Psoas muscle (tissue), 8 donors: ENCODE results near the gene PASK. TPM values are rescaled to one million over a fixed set of nuclear protein-coding genes. Genes with fewer than 3 reads are reported as not detected.

Experiments used
- ATAC-seq, 4 donors: fragments of 200-7000 bp; cut with Tn5 transposase; one replicate each; pipeline ENCODE4 v1.9.1; 2020; ENCODE audit warnings: moderate library complexity in 3 of 4, mild to moderate bottlenecking in 2 of 4
- DNase-seq, 2 donors: peaks; one replicate each; pipeline ENCODE4 v3.0.0-alpha.2; 2020
- H3K27ac ChIP-seq: fragments of 200-600 bp; one replicate; pipeline ENCODE4 v1.8.0; 2022
- H3K27me3 ChIP-seq, 3 donors: fragments of 200-600 bp in 1 of 3; one replicate each; pipeline versions ENCODE4 v1.6.1 to v1.8.0; 2013 to 2022; ENCODE audit warnings: low read length in 2 of 3, mild to moderate bottlenecking in 2 of 3, moderate library complexity in 1 of 3; ENCODE audit not compliant: insufficient read depth in 3 of 3
- H3K36me3 ChIP-seq, 2 donors: fragments of 200-600 bp in 1 of 2; one replicate each; pipeline versions ENCODE4 v1.6.1 to v1.8.0; 2013 to 2022; ENCODE audit warnings: low read depth in 1 of 2, mild to moderate bottlenecking in 1 of 2, moderate library complexity in 1 of 2; ENCODE audit not compliant: insufficient read depth in 1 of 2
- H3K4me1 ChIP-seq: fragments of 200-600 bp; one replicate; pipeline ENCODE4 v1.8.0; 2022
- H3K4me3 ChIP-seq: fragments of 200-600 bp; one replicate; pipeline ENCODE4 v1.8.0; 2022; ENCODE audit warnings: mild to moderate bottlenecking
- H3K9me3 ChIP-seq: fragments of 200-600 bp; one replicate; pipeline ENCODE4 v1.8.0; 2022
- CTCF ChIP-seq: fragments of 200-600 bp; IDR thresholded peaks from one replicate; pipeline ENCODE4 v1.8.0; 2022; ENCODE audit warnings: antibody characterized with exemption
- WGBS, 3 donors: extraction: QIAGEN DNeasy Blood & Tissue Kit; methylation state at CpG; one replicate each; pipeline versions ENCODE4 v1.1.6 to v1.1.7; 2013; 5-methylcytosine and 5-hydroxymethylcytosine counted together
- intact Hi-C, 2 donors: fragments of 100-400 bp; cut with DNase I; formaldehyde crosslinking; loops; one replicate each; pipeline versions ENCODE4 v1.11.0 to v1.14.2; 2022
- polyA plus RNA-seq, 3 donors: library from polyadenylated mRNA; stranded (reverse); fragments of 200-250 nt; gene quantifications; one replicate each; pipeline ENCODE4 v1.2.3, GENCODE V29; 2013
- total RNA-seq, 4 donors: library from RNA; stranded (reverse); fragmentation: NEBNext Ultra II Directional in 2 of 4; extraction: Animal tissue kit (Norgen Biotek cat#: 25700) in 2 of 4; gene quantifications; one replicate each; pipeline versions ENCODE4 v1.2.1 to v1.2.4, GENCODE V29; 2021 to 2023
- donor health status: healthy with polysubstance abuse.
- donor health status: DM: no; HTN: no; CAD: no; lungs with moderate emphysema.
- donor health status: Bipolar disorder and iron deficiency.
- donor health status: healthy.
- donor health status: DM: yes; HTN: yes; CAD: no.
- donor health status: DM: no; HTN: no; CAD: no.
- donor health status: DM: no; HTN: no; CAD: no.
- donor health status: DM: yes; HTN: yes; CAD: no.

Gene PASK
- total and polyA plus RNA-seq, 7 donors: 0.41 to 1.9 (median 0.95) TPM

GRCh38 chr2:241187918-241188234 is 38.6 kb upstream of the PASK start:
- peaks cover 0 to 11% of the 10 kb centered on the region in 2 donors for H3K36me3 ChIP-seq
- no peak overlapping the region for H3K4me3 ChIP-seq
- no peaks in the 10 kb centered on the region for H3K27me3 ChIP-seq
- no peak overlapping the region for H3K27ac ChIP-seq
- H3K9me3 ChIP-seq: no peaks in the 10 kb centered on the region
- no peak for TF ChIP-seq CTCF
- no peak for DNase-seq
- no peaks in the 10 kb centered on the region for H3K4me1 ChIP-seq
- intact Hi-C loops: no loop called here
- ATAC-seq: no peak
- 44 to 63% (median 58%) methylated on average over 4 of the region's 4 CpGs for WGBS, 3 donors

- intact Hi-C loops: no loop called here
- Histone ChIP-seq H3K36me3 (peaks cover 0 to 15% of the 10 kb centered on the region in 2 donors), H3K27ac (no peak overlapping the region), H3K9me3 (no peaks in the 10 kb centered on the region), H3K4me1 (no peaks in the 10 kb centered on the region), H3K4me3 (no peak overlapping the region), H3K27me3 (no peaks in the 10 kb centered on the region)
- TF ChIP-seq CTCF: no peak
- DNase-seq (no peak), ATAC-seq (no peak)
- 52 to 58% (median 55%) methylated on average over 14 of the region's 14 CpGs for WGBS, 3 donors
Observed at GRCh38 chr2:241187101-241187917, 38.0 kb upstream of the PASK start.

DNA sequence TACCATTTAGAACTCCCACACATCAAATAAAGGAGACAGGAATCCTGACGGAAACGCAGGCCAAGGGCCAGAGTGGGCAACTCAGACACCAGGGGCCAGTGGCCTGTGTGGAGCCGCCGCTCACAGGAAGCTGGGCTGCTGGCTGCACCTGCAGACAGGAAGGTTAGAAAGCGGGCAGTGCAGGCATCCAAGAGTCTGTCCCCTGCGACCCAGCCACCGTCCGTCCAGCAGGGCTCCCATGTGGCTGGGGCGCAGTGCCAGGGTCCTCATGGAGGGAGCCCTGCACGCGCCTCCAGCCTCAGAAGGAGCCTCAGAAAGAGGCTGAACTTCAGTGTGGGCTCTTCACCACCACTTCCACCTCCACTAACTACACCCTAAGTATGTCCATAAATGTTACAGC is 36.7 kb upstream of the PASK start:
- Histone ChIP-seq H3K36me3 (peaks cover 0 to 15% of the 10 kb centered on the region in 2 donors), H3K27ac (no peak overlapping the region), H3K9me3 (no peaks in the 10 kb centered on the region), H3K4me1 (no peaks in the 10 kb centered on the region), H3K27me3 (no peaks in the 10 kb centered on the region), H3K4me3 (no peak overlapping the region)
- 48 to 53% (median 50%) methylated on average over 11 of the region's 11 CpGs for WGBS, 3 donors
- DNase-seq (no peak), ATAC-seq (no peak)
- TF ChIP-seq CTCF: no peak
- intact Hi-C loops: no loop called here

DNA sequence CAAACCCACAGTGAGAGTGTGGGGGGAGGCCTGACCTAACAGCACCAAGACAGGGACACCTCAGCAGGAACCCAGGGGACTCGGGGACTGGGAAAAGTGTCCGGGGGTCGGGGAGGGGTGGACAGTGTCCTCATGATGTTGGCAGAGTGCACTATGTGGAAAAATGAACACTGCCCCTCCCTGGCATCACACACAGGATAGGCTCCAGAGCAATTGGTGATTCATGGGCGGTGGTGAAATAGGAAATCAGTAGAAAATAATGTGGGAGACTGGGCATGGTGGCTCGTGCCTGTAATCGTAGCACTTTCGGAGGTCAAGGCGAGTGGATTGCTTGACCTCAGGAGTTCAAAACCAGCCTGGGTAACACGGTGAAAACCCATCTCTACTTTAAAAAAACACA is 35.6 kb upstream of the PASK start:
- H3K27ac ChIP-seq: no peak overlapping the region
- TF ChIP-seq CTCF: no peak
- WGBS, 3 donors: 64 to 75% (median 70%) methylated on average over 9 of the region's 9 CpGs
- no peaks in the 10 kb centered on the region for H3K27me3 ChIP-seq
- H3K4me1 ChIP-seq: no peaks in the 10 kb centered on the region
- no peak for DNase-seq
- H3K4me3 ChIP-seq: no peak overlapping the region
- no peaks in the 10 kb centered on the region for H3K9me3 ChIP-seq
- intact Hi-C loops: no loop called here
- ATAC-seq: no peak
- peaks cover 0 to 18% of the 10 kb centered on the region in 2 donors for H3K36me3 ChIP-seq

DNA sequence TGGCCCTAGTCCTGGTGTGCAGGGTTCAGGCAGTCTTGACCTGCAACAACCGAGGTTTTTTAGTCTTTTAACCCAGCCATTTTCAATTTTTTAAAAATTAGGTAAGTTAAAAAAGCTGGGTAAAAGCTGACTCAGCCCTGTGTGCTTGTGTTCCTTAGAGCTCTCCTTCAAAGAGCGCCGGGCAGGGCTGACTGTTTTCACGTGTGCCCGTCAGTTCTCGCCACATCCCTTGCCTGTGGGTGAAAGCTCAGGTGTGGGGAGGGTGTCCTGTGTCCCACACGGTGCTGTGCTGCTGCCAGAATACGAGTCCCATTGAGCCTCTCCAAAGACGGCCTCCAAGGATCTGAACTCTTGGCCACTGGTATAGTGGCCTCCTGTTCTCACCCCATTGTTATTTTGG is 33.9 kb upstream of the PASK start:
- no peaks in the 10 kb centered on the region for H3K4me1 ChIP-seq
- H3K27me3 ChIP-seq: no peaks in the 10 kb centered on the region
- ATAC-seq: no peak
- TF ChIP-seq CTCF: no peak
- H3K9me3 ChIP-seq: no peaks in the 10 kb centered on the region
- intact Hi-C loops: no loop called here
- no peak for DNase-seq
- H3K4me3 ChIP-seq: no peak overlapping the region
- no peak overlapping the region for H3K27ac ChIP-seq
- H3K36me3 ChIP-seq: peaks cover 0 to 32% of the 10 kb centered on the region in 2 donors
- WGBS, 3 donors: 86 to 95% (median 91%) methylated on average over 9 of the region's 9 CpGs
